OCI-LY3 (cell line): Measurements from ENCODE around the gene ZDHHC19.

Experiments
- CTCF ChIP-seq: fragments of 200-600, 300-600 bp; sonication (generic); IDR thresholded peaks from 2 replicates; pipeline ENCODE4 v1.5.1; 2014; ENCODE audit warnings: antibody characterized with exemption, low read length, low read depth
- EZH2phosphoT487 ChIP-seq: fragments of 200-600 bp; shearing (Covaris generic); IDR thresholded peaks from 2 replicates; pipeline ENCODE4 v1.6.1; 2018; ENCODE audit warnings: antibody characterized with exemption, mixed run types, low read depth

- TF ChIP-seq CTCF (no peak), EZH2phosphoT487 (no peak)
Measured at GRCh38 chr3:196207833-196208607, 3.2 kb downstream of the ZDHHC19 start.
